ENCODE results near the gene TPPP2. TPM values are rescaled to one million over a fixed set of nuclear protein-coding genes. Genes with fewer than 3 reads are reported as not detected.
"Not testable (repeated sequence)": the region's sequence is repeated elsewhere in the genome, so short reads cannot be mapped to it uniquely, and the experiment has no call there.

The TPPP2 gene
- total RNA-seq, 3 donors from 2014 or later: 0.15 TPM; not detected in 2

DNA sequence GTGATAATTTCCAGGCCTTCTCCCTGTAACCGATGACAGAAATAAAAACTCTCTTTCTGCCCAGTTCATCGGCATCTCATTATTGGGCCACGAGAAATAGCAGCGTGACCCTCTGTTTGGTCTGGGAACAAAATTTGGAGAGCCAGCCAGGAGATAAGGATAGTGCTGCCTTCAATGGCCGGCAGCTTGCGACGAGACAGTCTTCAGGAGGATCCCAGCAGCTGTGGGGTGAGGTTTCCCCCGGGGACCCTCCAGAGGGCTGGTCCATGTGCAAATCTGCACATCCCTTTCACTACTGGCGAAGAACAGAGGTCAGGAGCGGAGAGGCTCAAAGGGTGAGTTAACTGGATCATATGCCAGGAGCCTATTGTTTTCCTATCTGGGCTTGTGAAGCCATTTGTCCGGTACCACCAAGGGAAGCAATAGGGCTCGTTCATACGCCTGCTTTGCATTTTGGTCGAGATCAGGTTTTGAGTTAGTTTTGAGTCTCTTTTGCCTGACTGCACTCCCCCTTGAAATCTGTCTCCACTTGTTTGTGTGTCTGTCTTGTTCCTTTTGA is 26.1 kb upstream of the TPPP2 start:
- Histone ChIP-seq H3K4me1 (no peaks in the 10 kb centered on the region), H3K27me3 (no peaks in the 10 kb centered on the region), H3K4me3 (no peak overlapping the region), H3K36me3 (no peaks in the 10 kb centered on the region), H3K27ac (no peak overlapping the region), H3K9me3 (no peaks in the 10 kb centered on the region)
- intact Hi-C loops (cut with DNase I; ENCODE audit: low total_unique reads): no loop called here
- TF ChIP-seq POLR2AphosphoS5 (IDR thresholded peaks at IDR 0.05) (no peak), POLR2A (IDR thresholded peaks at IDR 0.05) (no peak)
- TF ChIP-seq, protein P1, sequence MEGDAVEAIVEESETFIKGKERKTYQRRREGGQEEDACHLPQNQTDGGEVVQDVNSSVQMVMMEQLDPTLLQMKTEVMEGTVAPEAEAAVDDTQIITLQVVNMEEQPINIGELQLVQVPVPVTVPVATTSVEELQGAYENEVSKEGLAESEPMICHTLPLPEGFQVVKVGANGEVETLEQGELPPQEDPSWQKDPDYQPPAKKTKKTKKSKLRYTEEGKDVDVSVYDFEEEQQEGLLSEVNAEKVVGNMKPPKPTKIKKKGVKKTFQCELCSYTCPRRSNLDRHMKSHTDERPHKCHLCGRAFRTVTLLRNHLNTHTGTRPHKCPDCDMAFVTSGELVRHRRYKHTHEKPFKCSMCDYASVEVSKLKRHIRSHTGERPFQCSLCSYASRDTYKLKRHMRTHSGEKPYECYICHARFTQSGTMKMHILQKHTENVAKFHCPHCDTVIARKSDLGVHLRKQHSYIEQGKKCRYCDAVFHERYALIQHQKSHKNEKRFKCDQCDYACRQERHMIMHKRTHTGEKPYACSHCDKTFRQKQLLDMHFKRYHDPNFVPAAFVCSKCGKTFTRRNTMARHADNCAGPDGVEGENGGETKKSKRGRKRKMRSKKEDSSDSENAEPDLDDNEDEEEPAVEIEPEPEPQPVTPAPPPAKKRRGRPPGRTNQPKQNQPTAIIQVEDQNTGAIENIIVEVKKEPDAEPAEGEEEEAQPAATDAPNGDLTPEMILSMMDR (IDR thresholded peaks at IDR 0.05): no peak
- no peak for DNase-seq (ENCODE audit: low spot score in 2 of 2)

DNA sequence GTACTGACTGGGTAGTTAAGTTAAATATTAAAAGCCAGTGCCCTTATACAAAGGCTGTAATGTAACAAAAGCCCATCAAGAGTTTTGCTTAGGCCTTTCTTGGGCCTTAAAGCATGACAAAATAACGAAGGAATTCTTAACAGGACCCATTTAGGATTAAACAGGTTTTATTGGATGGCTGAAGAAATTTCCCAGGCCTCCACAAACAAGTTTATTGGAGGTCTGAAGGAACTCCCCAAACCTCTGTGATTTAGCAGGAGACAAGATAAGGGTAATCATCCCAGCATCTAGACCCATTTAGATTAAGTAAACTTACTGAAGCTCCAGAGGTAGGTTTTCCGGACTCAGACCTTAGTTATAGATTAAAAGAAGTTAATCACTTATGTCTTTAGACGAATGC is 20.3 kb upstream of the TPPP2 start:
- H3K4me3 ChIP-seq; H3K4me1 ChIP-seq; H3K27ac ChIP-seq; H3K9me3 ChIP-seq; H3K36me3 ChIP-seq; intact Hi-C loops (cut with DNase I; ENCODE audit: low total_unique reads); DNase-seq (ENCODE audit: low spot score in 2 of 2); H3K27me3 ChIP-seq: not testable (repeated sequence)

DNA sequence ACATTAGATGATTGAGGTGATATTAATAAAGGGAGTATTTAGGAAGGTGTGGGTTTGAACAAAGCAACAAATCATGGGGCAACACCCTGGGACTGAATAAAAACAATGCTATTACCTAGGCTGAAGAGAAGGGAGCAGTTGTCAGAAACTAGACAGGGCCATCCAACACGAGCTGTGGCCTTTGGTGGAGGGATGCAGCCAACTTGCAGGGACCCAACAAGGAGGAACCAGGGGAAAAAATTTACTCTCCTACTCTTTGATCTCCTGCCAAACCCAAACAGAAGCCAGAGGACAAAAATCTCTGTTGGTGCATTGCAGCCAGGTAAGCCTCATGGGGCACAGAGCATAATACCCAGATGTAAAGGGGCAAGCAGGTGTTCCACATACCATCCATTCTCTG is 18.9 kb upstream of the TPPP2 start:
- DNase-seq (ENCODE audit: low spot score in 2 of 2): no peak
- Histone ChIP-seq H3K27me3 (no peaks in the 10 kb centered on the region), H3K4me1 (no peaks in the 10 kb centered on the region), H3K4me3 (no peak overlapping the region), H3K9me3 (no peaks in the 10 kb centered on the region), H3K27ac (no peak overlapping the region), H3K36me3 (no peaks in the 10 kb centered on the region)
- no peak for TF ChIP-seq POLR2AphosphoS5 (IDR thresholded peaks at IDR 0.05)
- TF ChIP-seq POLR2A (IDR thresholded peaks at IDR 0.05): no peak
- TF ChIP-seq, protein P1 (IDR thresholded peaks at IDR 0.05): no peak
- intact Hi-C loops (cut with DNase I; ENCODE audit: low total_unique reads): no loop called here

DNA sequence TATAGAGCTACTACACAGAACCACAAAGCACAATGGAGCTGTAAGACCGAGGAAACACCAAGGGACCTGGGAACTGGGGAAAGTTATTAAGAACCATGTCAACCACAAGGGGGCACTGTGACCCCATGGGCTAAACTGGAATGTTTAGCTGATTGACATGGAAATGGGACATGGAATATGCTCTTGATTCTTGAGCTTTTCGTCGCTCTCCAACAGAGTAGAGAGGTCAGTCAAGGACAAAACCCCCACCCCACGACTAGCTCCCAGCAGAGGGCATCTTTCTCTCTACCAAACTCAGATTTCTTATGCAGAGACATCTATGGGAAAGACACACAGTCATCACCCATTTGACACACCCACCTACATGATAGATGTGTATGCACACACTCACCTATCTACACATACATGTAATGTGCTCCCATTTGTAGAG is 15.2 kb upstream of the TPPP2 start:
- TF ChIP-seq, protein P1 (IDR thresholded peaks at IDR 0.05): peak; percentile 93 to 95 (median 94)
- TF ChIP-seq POLR2AphosphoS5 (IDR thresholded peaks at IDR 0.05) (peak in 2 of 3 donors; percentile 52 to 80), POLR2A (IDR thresholded peaks at IDR 0.05) (no peak)
- peak overlapping the region in 1 of 2 donors; percentile 52 for H3K27ac ChIP-seq
- intact Hi-C loops (cut with DNase I; ENCODE audit: low total_unique reads): loop anchor here (2.0 to 5.0 kb wide), 2 partner anchors 24 to 78 kb away; no protein-coding TSS in a partner anchor
- H3K27me3 ChIP-seq: no peaks in the 10 kb centered on the region
- H3K9me3 ChIP-seq: no peaks in the 10 kb centered on the region
- DNase-seq (ENCODE audit: low spot score in 2 of 2): peak; percentile 84 to 85
- no peaks in the 10 kb centered on the region for H3K4me1 ChIP-seq
- H3K4me3 ChIP-seq: no peak overlapping the region
- no peaks in the 10 kb centered on the region for H3K36me3 ChIP-seq

DNA sequence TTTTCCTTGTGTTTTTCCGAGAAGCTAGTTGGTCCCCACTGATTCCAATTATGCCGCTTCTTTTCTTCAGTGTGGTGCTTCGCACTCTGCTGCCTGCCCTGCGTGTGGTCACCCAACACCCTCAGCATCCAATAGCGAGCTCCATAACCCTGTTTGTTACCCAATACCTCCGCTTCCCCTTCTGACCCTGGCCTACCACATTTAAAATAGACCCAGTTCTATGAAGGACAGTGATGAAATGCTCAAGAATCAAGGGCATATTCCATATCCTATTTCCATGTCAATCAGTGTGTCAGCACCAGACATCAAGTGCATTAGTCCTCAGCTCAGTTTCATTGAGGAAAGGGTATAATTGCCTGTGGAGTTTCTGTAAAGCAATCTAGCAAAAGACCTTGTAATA is 14.7 kb upstream of the TPPP2 start:
- Histone ChIP-seq H3K27me3 (no peaks in the 10 kb centered on the region), H3K36me3 (no peaks in the 10 kb centered on the region), H3K27ac (peak overlapping the region; percentile 26 to 52), H3K9me3 (no peaks in the 10 kb centered on the region), H3K4me3 (no peak overlapping the region), H3K4me1 (no peaks in the 10 kb centered on the region)
- no peak for DNase-seq (ENCODE audit: low spot score in 2 of 2)
- intact Hi-C loops (cut with DNase I; ENCODE audit: low total_unique reads): loop anchor here (2.0 to 5.0 kb wide), 2 partner anchors 23 to 77 kb away; no protein-coding TSS in a partner anchor
- TF ChIP-seq POLR2AphosphoS5 (IDR thresholded peaks at IDR 0.05): no peak
- TF ChIP-seq, protein P1 (IDR thresholded peaks at IDR 0.05): no peak
- TF ChIP-seq POLR2A (IDR thresholded peaks at IDR 0.05): no peak
